ENCODE results near the gene ZBTB32. TPM values are rescaled to one million over a fixed set of nuclear protein-coding genes. Genes with fewer than 3 reads are reported as not detected.

The ZBTB32 gene
- total and polyA plus RNA-seq, 2 of the 8 experiments (the other 6 are each of a cell fraction or from before 2014, with no cell fraction given): 0.11 to 0.50 TPM

DNA sequence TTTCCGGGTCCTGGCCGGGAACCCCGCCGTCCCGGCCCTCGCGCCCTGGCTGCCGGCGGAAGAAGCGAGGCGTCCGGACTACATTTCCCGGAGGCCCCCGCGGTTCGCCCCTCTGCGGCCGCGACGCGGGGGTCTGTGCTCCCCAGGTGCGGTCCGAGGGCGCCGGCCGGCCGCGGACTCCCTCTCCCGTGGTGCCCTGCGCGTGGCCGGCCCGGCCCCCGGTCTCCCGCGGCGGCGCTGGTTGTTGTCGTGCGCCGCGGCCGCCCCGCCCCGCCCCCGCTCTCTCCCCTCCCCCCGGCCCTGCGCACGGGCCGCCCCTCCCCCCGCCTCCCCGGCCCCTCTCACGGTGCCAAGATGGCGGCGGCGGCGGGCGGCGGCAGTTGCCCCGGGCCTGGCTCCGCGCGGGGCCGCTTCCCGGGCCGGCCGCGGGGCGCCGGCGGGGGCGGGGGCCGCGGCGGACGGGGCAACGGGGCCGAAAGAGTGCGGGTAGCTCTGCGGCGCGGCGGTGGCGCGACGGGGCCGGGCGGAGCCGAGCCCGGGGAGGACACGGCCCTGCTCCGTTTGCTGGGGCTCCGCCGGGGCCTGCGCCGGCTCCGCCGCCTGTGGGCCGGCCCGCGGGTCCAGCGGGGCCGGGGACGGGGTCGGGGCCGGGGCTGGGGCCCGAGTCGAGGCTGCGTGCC lies 13.4 kb downstream of the ZBTB32 start, which contains the start of gene KMT2B (continued):
- TF ChIP-seq ZNF274 (IDR thresholded peaks at IDR 0.05; ENCODE audit: borderline replicate concordance, extremely low read depth, low read length) (no peak), KDM1A (IDR thresholded peaks at IDR 0.05; ENCODE audit: borderline replicate concordance, low read length) (no peak), TBP (IDR thresholded peaks at IDR 0.05; ENCODE audit: low read depth, low read length) (no peak), SRF (IDR thresholded peaks at IDR 0.05; ENCODE audit: low read depth, low read length) (peak; percentile 24; the same call in 1 of the 2 replicates), BRCA1 (IDR thresholded peaks at IDR 0.05; ENCODE audit: low read depth, low read length) (no peak), TAF1 (IDR thresholded peaks at IDR 0.05; ENCODE audit: low read depth, low read length) (0 out of 2 replicates have a peak, but pooled peaks have one; percentile 41), RFX5 (IDR thresholded peaks at IDR 0.05; ENCODE audit: borderline replicate concordance, low read depth, low read length) (no peak)
